Right atrium auricular region (tissue), 2 donors: ENCODE data around the gene LCE6A. TPM values are rescaled to one million over a fixed set of nuclear protein-coding genes. Genes with fewer than 3 reads are reported as not detected.
A peak's percentile ranks its signal among the peaks of the same experiment; 100 is the strongest.

Experiments
- DNase-seq: peaks from one replicate; pipeline ENCODE4 v3.0.0-alpha.2; 2019; ENCODE audit warnings: low spot score
- H3K27ac ChIP-seq, 2 donors: fragments of 200-600 bp; sonication (generic); 1 replicate in 1 of 2; 2 replicates in 1 of 2; pipeline ENCODE4 v1.5.1; 2016 to 2019
- H3K27me3 ChIP-seq, 2 donors: fragments of 200-600 bp; sonication (generic); one replicate each; pipeline versions ENCODE4 v1.5.1 to v1.6.0; 2017 to 2019
- H3K36me3 ChIP-seq: fragments of 200-600 bp; sonication (generic); one replicate; pipeline ENCODE4 v1.5.1; 2016
- H3K4me1 ChIP-seq, 2 donors: fragments of 200-600 bp; sonication (generic); one replicate each; pipeline versions ENCODE4 v1.5.1 to v1.6.0; 2017 to 2019
- H3K4me3 ChIP-seq, 2 donors: fragments of 200-600 bp; sonication (generic); 1 replicate in 1 of 2; 2 replicates in 1 of 2; pipeline ENCODE4 v1.5.1; 2017 to 2019; ENCODE audit warnings: mild to moderate bottlenecking in 1 of 2, moderate library complexity in 1 of 2
- H3K9me3 ChIP-seq, 2 donors: fragments of 200-600 bp; sonication (generic); one replicate each; pipeline ENCODE4 v1.5.1; 2019
- total RNA-seq, 2 donors: library from RNA; depleted of rRNA; stranded (reverse); fragments of >200 nt; gene quantifications; one replicate each; pipeline ENCODE4 v1.1.0, GENCODE V29; 2016
- TF ChIP-seq, protein P1 (sequence below), 2 donors: fragments of 200-600 bp; sonication (generic); IDR thresholded peaks; one replicate each; pipeline ENCODE4 v1.5.1; 2019; ENCODE audit warnings: antibody characterized with exemption in 2 of 2

The LCE6A gene
- total RNA-seq, 2 donors from 2014 or later, result not detected

DNA sequence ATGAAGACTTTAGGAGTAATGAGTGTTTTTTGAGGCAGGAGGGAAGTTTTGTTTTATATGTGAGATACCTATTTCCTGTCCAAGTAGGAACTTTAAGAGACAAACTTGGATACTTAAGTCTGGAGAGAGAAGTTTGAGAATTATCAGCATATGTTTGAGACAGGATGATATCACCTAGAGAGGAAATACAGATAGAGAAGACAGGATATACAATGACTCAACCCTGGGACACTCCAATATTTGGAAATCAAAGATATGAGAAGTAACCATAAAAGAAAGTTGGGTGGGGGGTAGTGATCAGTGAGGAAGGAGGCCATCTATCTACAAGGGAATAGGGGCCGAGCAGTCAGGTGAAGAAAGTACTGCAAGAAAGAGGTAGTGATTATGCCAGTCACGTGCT, 23.7 kb downstream of the LCE6A start:
- no peaks in the 10 kb centered on the region for H3K36me3 ChIP-seq
- no peaks in the 10 kb centered on the region for H3K27me3 ChIP-seq
- no peak overlapping the region for H3K4me3 ChIP-seq
- DNase-seq, result no peak
- TF ChIP-seq, protein P1, sequence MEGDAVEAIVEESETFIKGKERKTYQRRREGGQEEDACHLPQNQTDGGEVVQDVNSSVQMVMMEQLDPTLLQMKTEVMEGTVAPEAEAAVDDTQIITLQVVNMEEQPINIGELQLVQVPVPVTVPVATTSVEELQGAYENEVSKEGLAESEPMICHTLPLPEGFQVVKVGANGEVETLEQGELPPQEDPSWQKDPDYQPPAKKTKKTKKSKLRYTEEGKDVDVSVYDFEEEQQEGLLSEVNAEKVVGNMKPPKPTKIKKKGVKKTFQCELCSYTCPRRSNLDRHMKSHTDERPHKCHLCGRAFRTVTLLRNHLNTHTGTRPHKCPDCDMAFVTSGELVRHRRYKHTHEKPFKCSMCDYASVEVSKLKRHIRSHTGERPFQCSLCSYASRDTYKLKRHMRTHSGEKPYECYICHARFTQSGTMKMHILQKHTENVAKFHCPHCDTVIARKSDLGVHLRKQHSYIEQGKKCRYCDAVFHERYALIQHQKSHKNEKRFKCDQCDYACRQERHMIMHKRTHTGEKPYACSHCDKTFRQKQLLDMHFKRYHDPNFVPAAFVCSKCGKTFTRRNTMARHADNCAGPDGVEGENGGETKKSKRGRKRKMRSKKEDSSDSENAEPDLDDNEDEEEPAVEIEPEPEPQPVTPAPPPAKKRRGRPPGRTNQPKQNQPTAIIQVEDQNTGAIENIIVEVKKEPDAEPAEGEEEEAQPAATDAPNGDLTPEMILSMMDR (IDR thresholded peaks at IDR 0.05), result no peak
- H3K4me1 ChIP-seq, result no peaks in the 10 kb centered on the region
- H3K9me3 ChIP-seq, result no peaks in the 10 kb centered on the region
- H3K27ac ChIP-seq, result no peak overlapping the region

DNA sequence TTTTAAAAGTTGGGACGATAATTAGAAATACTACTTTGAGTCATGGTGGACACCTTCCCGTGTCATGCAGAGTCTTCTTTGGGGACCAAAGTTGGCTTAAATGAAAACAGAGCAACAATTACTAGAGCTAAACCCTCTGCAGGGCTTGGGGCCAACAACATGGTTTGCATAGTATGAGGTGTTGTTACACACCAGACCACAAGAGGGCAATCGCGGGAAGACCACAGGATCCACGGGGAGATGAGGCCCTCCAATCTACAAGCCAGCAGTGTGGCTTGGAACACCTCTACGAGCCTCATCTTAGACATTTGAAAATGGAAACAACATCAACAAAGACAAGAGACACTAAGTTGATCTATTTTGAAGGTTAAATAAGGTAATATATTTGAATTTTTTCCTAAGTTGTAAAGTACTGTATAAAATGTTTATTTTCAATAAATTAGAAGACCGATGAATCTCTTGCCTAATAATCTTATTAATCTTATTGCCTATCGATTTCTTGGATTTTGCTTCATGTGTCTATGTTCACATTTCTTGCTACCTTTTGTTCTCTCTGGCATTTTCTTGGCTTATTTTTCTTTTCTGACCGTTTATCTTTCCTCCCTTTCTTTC, 27.3 kb downstream of the LCE6A start:
- no peaks in the 10 kb centered on the region for H3K27me3 ChIP-seq
- no peaks in the 10 kb centered on the region for H3K9me3 ChIP-seq
- TF ChIP-seq, protein P1 (IDR thresholded peaks at IDR 0.05), result peak; percentile 6 to 79
- peak; percentile 72 for DNase-seq
- H3K27ac ChIP-seq, result no peak overlapping the region
- H3K4me3 ChIP-seq, result no peak overlapping the region
- no peaks in the 10 kb centered on the region for H3K4me1 ChIP-seq
- no peaks in the 10 kb centered on the region for H3K36me3 ChIP-seq

DNA sequence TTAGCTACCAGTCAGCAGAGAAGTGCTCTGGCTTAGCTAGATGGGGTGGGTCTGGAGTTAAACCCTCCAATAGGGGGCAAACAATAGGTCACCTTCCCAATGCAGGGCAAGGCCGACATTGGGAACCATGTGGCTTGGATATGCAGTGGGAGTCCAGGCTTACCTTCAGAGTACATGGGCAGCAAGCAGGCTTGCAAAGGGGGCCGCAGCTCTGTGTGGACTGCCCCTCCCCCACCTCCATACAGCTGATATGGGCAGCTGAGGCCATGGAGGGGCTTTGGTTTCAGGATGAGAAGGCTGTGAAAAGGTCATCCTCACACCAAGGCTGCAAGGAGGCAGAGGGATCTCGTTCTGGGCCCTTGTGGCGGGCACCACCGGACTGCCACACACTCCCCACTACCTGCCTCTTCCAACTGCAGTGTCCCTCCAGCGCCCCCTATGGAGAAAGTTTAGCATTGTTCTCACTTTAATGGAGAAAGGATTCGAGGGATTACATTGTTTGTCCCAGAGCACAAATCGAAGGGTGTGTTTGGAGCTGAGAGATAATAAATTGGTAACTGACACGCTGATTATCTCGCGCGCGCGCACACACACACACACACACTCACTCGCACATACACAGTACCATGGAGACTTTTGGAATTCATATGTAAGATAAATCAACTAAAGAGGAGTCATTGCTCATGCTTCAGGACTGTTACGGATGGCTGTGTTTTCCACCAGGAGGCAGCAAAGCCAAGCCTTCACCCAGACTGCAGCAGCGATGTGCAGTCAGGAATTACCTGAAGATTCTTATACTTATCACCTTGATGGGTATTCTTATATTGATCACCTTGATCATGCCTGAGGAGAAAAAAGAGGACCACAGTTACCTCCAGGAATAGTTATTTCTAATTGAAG, 28.4 kb downstream of the LCE6A start:
- Histone ChIP-seq H3K27me3 (no peaks in the 10 kb centered on the region), H3K4me3 (no peak overlapping the region), H3K4me1 (no peaks in the 10 kb centered on the region), H3K9me3 (no peaks in the 10 kb centered on the region), H3K36me3 (no peaks in the 10 kb centered on the region), H3K27ac (no peak overlapping the region)
- no peak for DNase-seq
- TF ChIP-seq, protein P1 (IDR thresholded peaks at IDR 0.05), result no peak

DNA sequence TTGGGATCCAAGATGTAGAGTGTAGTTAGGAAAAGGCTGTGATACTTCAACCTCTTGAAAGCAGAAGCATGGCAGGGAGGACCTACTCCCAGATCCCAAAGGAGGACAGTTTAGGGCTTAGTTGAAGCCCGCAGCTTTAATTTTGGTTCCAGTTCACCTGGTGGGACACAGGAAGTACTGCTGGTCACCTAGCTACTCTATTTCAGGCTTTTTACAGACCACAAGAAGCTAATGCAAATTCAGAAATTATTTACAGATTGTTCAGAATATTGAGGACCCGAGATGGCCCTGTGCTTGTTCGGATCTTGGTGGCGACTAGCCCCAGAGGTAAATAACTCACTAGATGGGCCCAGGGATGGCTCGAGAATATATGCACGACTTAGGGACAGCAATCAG, 29.1 kb downstream of the LCE6A start:
- no peak for DNase-seq
- TF ChIP-seq, protein P1 (IDR thresholded peaks at IDR 0.05), result no peak

DNA sequence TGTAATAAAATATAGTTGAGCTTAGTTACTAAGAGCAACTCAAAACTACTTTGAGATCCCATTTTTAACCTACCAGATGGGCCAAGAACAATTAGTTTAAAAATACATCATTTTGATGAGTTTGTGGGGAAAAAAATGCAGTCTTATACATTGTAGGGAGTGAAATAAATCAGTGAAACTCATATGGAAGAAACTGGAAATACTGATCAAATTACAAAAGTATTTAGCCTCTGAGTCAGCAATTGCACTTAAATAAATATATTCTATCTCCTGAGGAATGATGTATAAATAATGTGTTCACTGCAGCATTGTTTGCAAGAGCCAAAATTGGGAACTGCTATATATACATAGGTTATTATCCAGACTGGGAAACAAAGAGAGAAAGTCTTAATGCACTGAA, 30.8 kb downstream of the LCE6A start:
- H3K36me3 ChIP-seq, result no peaks in the 10 kb centered on the region
- TF ChIP-seq, protein P1 (IDR thresholded peaks at IDR 0.05), result no peak
- DNase-seq, result no peak
- H3K27me3 ChIP-seq, result no peaks in the 10 kb centered on the region
- no peaks in the 10 kb centered on the region for H3K4me1 ChIP-seq
- no peak overlapping the region for H3K4me3 ChIP-seq
- H3K27ac ChIP-seq, result no peak overlapping the region
- no peaks in the 10 kb centered on the region for H3K9me3 ChIP-seq

More for the DNA sequence above, 29.1 kb downstream of the LCE6A start:
- Histone ChIP-seq H3K4me3 (no peak overlapping the region), H3K27ac (no peak overlapping the region), H3K36me3 (no peaks in the 10 kb centered on the region), H3K4me1 (no peaks in the 10 kb centered on the region), H3K27me3 (no peaks in the 10 kb centered on the region), H3K9me3 (no peaks in the 10 kb centered on the region)
